HCT116 (cell line): Measurements from ENCODE around the gene PCDHGB4. TPM values are rescaled to one million over a fixed set of nuclear protein-coding genes. Genes with fewer than 3 reads are reported as not detected.

Experiments
- total RNA-seq: library from RNA; stranded (reverse); gene quantifications from one replicate; pipeline ENCODE4 v1.2.1, GENCODE V29; 2021; ENCODE audit not compliant: unreplicated experiment

Gene PCDHGB4
- total RNA-seq, 1 experiment from 2014 or later, result not detected

Other genes with a start within 250 kb of the PCDHGB4 start
- gene PCDHB6, start 237.6 kb upstream of the PCDHGB4 start, total RNA-seq, result not detected
- not detected for gene PCDHB7, start 215.1 kb upstream of the PCDHGB4 start, total RNA-seq
- not detected for gene PCDHB8, start 209.9 kb upstream of the PCDHGB4 start, total RNA-seq
- not detected for gene PCDHB16, start 205.3 kb upstream of the PCDHGB4 start, total RNA-seq
- 0.07 TPM for gene PCDHB9, start 200.5 kb upstream of the PCDHGB4 start, total RNA-seq
- gene PCDHB10, start 195.3 kb upstream of the PCDHGB4 start, total RNA-seq, result not detected
- 0.07 TPM for gene PCDHB11, start 188.1 kb upstream of the PCDHGB4 start, total RNA-seq
- not detected for gene PCDHB12, start 179.0 kb upstream of the PCDHGB4 start, total RNA-seq
- 0.22 TPM for gene PCDHB13, start 173.8 kb upstream of the PCDHGB4 start, total RNA-seq
- 0.27 TPM for gene PCDHB14, start 164.4 kb upstream of the PCDHGB4 start, total RNA-seq
- gene PCDHB15, start 142.3 kb upstream of the PCDHGB4 start, total RNA-seq, result 0.07 TPM
- 0.42 TPM for gene SLC25A2, start 83.6 kb upstream of the PCDHGB4 start, total RNA-seq
- gene TAF7, start 66.9 kb upstream of the PCDHGB4 start, total RNA-seq, result 40.9 TPM
- gene PCDHGA1, start 57.2 kb upstream of the PCDHGB4 start, total RNA-seq, result 0.05 TPM
- gene PCDHGA2, start 48.9 kb upstream of the PCDHGB4 start, total RNA-seq, result not detected
- not detected for gene PCDHGA3, start 43.9 kb upstream of the PCDHGB4 start, total RNA-seq
- 0.15 TPM for gene PCDHGB1, start 37.6 kb upstream of the PCDHGB4 start, total RNA-seq
- not detected for gene PCDHGA4, start 32.7 kb upstream of the PCDHGB4 start, total RNA-seq
- gene PCDHGB2, start 27.7 kb upstream of the PCDHGB4 start, total RNA-seq, result 0.34 TPM
- gene PCDHGA5, start 23.5 kb upstream of the PCDHGB4 start, total RNA-seq, result 0.05 TPM
- gene PCDHGB3, start 17.5 kb upstream of the PCDHGB4 start, total RNA-seq, result 0.10 TPM
- gene PCDHGA6, start 13.8 kb upstream of the PCDHGB4 start, total RNA-seq, result 0.07 TPM
- not detected for gene PCDHGA7, start 5.0 kb upstream of the PCDHGB4 start, total RNA-seq
- not detected for gene PCDHGA8, start 4.9 kb downstream of the PCDHGB4 start, total RNA-seq
- 0.15 TPM for gene PCDHGB5, start 10.2 kb downstream of the PCDHGB4 start, total RNA-seq
- gene PCDHGA9, start 15.1 kb downstream of the PCDHGB4 start, total RNA-seq, result 0.34 TPM
- gene PCDHGB6, start 20.3 kb downstream of the PCDHGB4 start, total RNA-seq, result 0.22 TPM
- 3.8 TPM for gene PCDHGA10, start 25.3 kb downstream of the PCDHGB4 start, total RNA-seq
- 0.54 TPM for gene PCDHGB7, start 30.0 kb downstream of the PCDHGB4 start, total RNA-seq
- gene PCDHGA11, start 33.4 kb downstream of the PCDHGB4 start, total RNA-seq, result 0.39 TPM
- gene PCDHGA12, start 42.8 kb downstream of the PCDHGB4 start, total RNA-seq, result 0.17 TPM
- gene PCDHGC3, start 88.3 kb downstream of the PCDHGB4 start, total RNA-seq, result 1.2 TPM
- gene PCDHGC4, start 97.3 kb downstream of the PCDHGB4 start, total RNA-seq, result 0.05 TPM
- gene PCDHGC5, start 101.4 kb downstream of the PCDHGB4 start, total RNA-seq, result not detected
- gene DIAPH1, start 231.3 kb downstream of the PCDHGB4 start, total RNA-seq, result 142 TPM
- gene HDAC3, start 249.2 kb downstream of the PCDHGB4 start, total RNA-seq, result 91.9 TPM
- gene RELL2, start 249.3 kb downstream of the PCDHGB4 start, total RNA-seq, result 8.7 TPM